ENCODE results near the gene FAM13C. TPM values are rescaled to one million over a fixed set of nuclear protein-coding genes. Genes with fewer than 3 reads are reported as not detected.

The FAM13C gene
- total RNA-seq, 6 donors from 2014 or later, result 4.1 to 15.7 (median 8.9) TPM

DNA sequence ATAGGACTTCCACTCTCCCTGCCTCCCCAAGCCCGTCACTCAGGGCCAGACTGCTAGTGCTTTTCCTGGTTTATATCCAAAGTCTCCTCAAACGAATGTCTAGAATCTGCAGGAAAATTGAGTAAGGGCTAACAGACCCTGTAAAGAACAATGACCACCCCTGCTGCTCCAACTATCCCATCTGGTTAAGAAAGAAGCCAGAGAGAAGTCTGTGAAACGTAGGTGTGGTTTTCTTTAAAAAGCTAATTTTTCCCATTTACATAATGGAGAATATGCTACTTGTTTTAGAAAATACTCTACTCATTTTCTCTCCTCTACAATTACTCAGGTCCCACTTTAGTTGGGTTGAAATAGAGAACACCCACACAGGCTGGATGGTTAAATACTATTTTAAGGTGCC lies 72.5 kb downstream of the FAM13C start:
- no peak for ATAC-seq (ENCODE audit: low FRiP score in 2 of 2)
- Histone ChIP-seq H3K36me3 (no peaks in the 10 kb centered on the region), H3K4me3 (no peak overlapping the region), H3K4me1 (peaks cover 0 to 3% (median 0%) of the 10 kb centered on the region in 4 donors), H3K27me3 (no peaks in the 10 kb centered on the region), H3K9me3 (no peaks in the 10 kb centered on the region), H3K27ac (no peak overlapping the region)
- no peak for TF ChIP-seq POLR2A (IDR thresholded peaks at IDR 0.05)
- TF ChIP-seq EP300 (IDR thresholded peaks at IDR 0.05), result no peak
- TF ChIP-seq, protein P1, sequence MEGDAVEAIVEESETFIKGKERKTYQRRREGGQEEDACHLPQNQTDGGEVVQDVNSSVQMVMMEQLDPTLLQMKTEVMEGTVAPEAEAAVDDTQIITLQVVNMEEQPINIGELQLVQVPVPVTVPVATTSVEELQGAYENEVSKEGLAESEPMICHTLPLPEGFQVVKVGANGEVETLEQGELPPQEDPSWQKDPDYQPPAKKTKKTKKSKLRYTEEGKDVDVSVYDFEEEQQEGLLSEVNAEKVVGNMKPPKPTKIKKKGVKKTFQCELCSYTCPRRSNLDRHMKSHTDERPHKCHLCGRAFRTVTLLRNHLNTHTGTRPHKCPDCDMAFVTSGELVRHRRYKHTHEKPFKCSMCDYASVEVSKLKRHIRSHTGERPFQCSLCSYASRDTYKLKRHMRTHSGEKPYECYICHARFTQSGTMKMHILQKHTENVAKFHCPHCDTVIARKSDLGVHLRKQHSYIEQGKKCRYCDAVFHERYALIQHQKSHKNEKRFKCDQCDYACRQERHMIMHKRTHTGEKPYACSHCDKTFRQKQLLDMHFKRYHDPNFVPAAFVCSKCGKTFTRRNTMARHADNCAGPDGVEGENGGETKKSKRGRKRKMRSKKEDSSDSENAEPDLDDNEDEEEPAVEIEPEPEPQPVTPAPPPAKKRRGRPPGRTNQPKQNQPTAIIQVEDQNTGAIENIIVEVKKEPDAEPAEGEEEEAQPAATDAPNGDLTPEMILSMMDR (IDR thresholded peaks at IDR 0.05), result no peak
- no peak for TF ChIP-seq POLR2AphosphoS5 (IDR thresholded peaks at IDR 0.05)
- no peak for DNase-seq
- 85 to 86% methylated on average over 3 of the region's 3 CpGs for WGBS, 2 donors

DNA sequence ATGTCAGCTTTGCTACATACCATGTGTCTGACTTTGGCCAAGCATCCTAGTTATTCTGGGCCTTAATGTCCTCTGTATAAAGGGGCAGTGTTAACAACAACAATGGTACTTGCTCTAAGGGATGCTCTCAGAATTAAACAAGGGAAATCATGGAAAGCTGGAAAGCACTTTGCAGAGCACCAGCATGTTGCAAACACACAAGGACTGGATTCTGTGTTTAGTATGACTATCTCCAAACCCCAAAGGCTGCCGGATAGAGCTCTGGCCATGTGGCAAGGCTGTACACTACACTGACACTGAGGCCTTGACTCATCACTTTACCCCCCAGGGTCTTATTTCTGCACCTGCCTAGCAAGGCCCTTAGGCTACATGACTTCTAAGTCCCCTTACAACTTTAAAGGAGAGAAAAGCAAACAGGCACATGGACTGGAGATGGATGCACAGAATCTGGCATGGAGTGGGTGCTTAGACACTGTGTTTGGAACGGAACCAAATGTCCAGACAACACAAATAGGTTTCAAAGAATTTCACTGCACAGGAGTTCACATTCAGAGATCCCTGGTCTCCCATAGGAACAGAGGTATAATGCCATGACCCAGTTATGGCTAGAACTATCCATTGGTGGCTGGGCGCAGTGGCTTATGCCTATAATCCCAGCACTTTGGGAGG lies 74.6 kb downstream of the FAM13C start:
- 89 to 91% methylated on average over 3 of the region's 3 CpGs for WGBS, 2 donors
- no peak for DNase-seq
- Histone ChIP-seq H3K27me3 (no peaks in the 10 kb centered on the region), H3K9me3 (no peaks in the 10 kb centered on the region), H3K27ac (no peak overlapping the region), H3K4me1 (peaks cover 0 to 3% (median 0%) of the 10 kb centered on the region in 4 donors), H3K36me3 (no peaks in the 10 kb centered on the region), H3K4me3 (no peak overlapping the region)
- ATAC-seq (ENCODE audit: low FRiP score in 2 of 2), result no peak
- no peak for TF ChIP-seq EP300 (IDR thresholded peaks at IDR 0.05)
- no peak for TF ChIP-seq POLR2A (IDR thresholded peaks at IDR 0.05)
- TF ChIP-seq POLR2AphosphoS5 (IDR thresholded peaks at IDR 0.05), result no peak
- TF ChIP-seq, protein P1 (IDR thresholded peaks at IDR 0.05), result no peak

DNA sequence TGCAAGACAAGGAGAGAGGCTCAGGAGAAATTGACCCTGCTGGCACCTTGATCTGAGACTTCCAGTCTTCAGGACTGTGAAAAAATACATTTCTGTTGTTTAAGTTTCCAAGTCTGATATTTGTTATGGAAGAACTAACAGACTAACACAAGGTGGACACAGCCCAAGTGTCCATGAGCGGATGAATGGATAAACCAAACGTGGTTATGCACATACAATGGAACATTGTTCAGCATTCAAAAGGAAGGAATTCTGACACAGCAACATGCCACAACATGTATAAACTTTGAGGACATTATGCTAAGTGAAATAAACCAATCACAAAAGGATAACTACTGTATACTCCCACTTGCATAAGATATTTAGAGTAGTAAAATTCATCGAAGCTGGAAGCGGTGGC lies 76.5 kb downstream of the FAM13C start:
- Histone ChIP-seq H3K36me3 (no peaks in the 10 kb centered on the region), H3K4me3 (no peak overlapping the region), H3K9me3 (no peaks in the 10 kb centered on the region), H3K27ac (no peak overlapping the region), H3K27me3 (no peaks in the 10 kb centered on the region), H3K4me1 (peaks cover 0 to 3% (median 0%) of the 10 kb centered on the region in 4 donors)
- DNase-seq (no peak), ATAC-seq (ENCODE audit: low FRiP score in 2 of 2) (no peak)
- no peak for TF ChIP-seq POLR2AphosphoS5 (IDR thresholded peaks at IDR 0.05)
- TF ChIP-seq, protein P1 (IDR thresholded peaks at IDR 0.05), result no peak
- TF ChIP-seq EP300 (IDR thresholded peaks at IDR 0.05), result no peak
- TF ChIP-seq POLR2A (IDR thresholded peaks at IDR 0.05), result no peak
- 87 to 93% methylated on average over 4 of the region's 4 CpGs for WGBS, 2 donors

DNA sequence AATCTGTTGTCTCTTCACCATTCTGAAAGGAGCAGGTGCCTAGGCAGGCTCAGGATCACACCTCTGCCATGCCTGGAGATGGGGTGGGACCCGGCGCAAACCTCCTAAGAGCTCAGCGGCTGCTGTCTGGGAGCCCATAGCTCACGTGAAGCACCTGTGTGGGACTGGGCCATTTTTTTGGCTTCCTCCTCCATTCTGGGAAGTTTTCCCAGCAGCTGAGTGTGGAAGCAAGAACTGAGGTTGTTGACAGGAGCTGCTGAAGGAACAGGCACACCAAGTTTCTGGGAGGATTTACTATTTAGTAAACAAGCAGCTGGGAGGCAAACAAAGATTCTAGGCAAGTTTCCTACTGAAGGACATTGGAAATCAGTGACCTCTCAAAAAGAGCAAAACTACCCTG lies 77.3 kb downstream of the FAM13C start:
- Histone ChIP-seq H3K27me3 (no peaks in the 10 kb centered on the region), H3K4me3 (no peak overlapping the region), H3K9me3 (no peaks in the 10 kb centered on the region), H3K27ac (no peak overlapping the region), H3K36me3 (no peaks in the 10 kb centered on the region), H3K4me1 (peaks cover 0 to 3% (median 0%) of the 10 kb centered on the region in 4 donors)
- WGBS, 2 donors, result 93% methylated on average over 4 of the region's 4 CpGs; no CpG with 5 or more reads in 1 of the 2 donors
- DNase-seq (no peak), ATAC-seq (ENCODE audit: low FRiP score in 2 of 2) (no peak)
- TF ChIP-seq POLR2AphosphoS5 (IDR thresholded peaks at IDR 0.05), result no peak
- TF ChIP-seq POLR2A (IDR thresholded peaks at IDR 0.05), result no peak
- TF ChIP-seq, protein P1 (IDR thresholded peaks at IDR 0.05), result no peak
- TF ChIP-seq EP300 (IDR thresholded peaks at IDR 0.05), result no peak
